Natural killer cell (primary cell): ENCODE data around the gene TMX1. TPM values are rescaled to one million over a fixed set of nuclear protein-coding genes. Genes with fewer than 3 reads are reported as not detected.

Experiments used
- ATAC-seq, 3 donors: fragments of 150-1000 bp in 2 of 3; fragments of 200-7000 bp in 1 of 3; cut with Tn5 transposase; 1 replicate in 1 of 3; 2 replicates in 2 of 3; pipeline ENCODE4 v1.10.0; 2021; ENCODE audit warnings: mild to moderate bottlenecking in 2 of 3, moderate library complexity in 2 of 3
- DNase-seq, 2 donors: peaks; one replicate each; pipeline versions ENCODE4 v3.0.0 to v3.0.0-alpha.2; 2013 to 2021; ENCODE audit warnings: mixed read lengths in 1 of 2
- H3K27ac ChIP-seq: one replicate; pipeline ENCODE4 v1.5.1; 2013; ENCODE audit warnings: mild to moderate bottlenecking, low read length
- H3K27me3 ChIP-seq: one replicate; pipeline ENCODE4 v1.6.1; 2013; ENCODE audit warnings: low read length; ENCODE audit not compliant: control insufficient read depth, insufficient read depth
- H3K36me3 ChIP-seq: one replicate; pipeline ENCODE4 v1.6.1; 2013; ENCODE audit warnings: low read length; ENCODE audit not compliant: control insufficient read depth, insufficient read depth
- H3K4me1 ChIP-seq: one replicate; pipeline ENCODE4 v1.6.1; 2013; ENCODE audit warnings: low read length; ENCODE audit not compliant: control insufficient read depth, insufficient read depth
- H3K4me3 ChIP-seq: one replicate; pipeline ENCODE4 v1.5.1; 2013; ENCODE audit warnings: low read length
- H3K9me3 ChIP-seq: one replicate; pipeline ENCODE4 v1.6.1; 2013; ENCODE audit warnings: low read length; ENCODE audit not compliant: control insufficient read depth, insufficient read depth
- H3K27ac Mint-ChIP-seq, 2 donors: one replicate each; pipeline ENCODE4 v1.8.0; 2022; ENCODE audit warnings: mild to moderate bottlenecking in 2 of 2, mixed read lengths in 2 of 2, moderate library complexity in 1 of 2
- H3K27me3 Mint-ChIP-seq, 2 donors: one replicate each; pipeline ENCODE4 v1.8.0; 2022; ENCODE audit warnings: low read depth in 2 of 2, mixed read lengths in 2 of 2
- H3K36me3 Mint-ChIP-seq: one replicate; pipeline ENCODE4 v1.8.0; 2022; ENCODE audit warnings: mixed read lengths
- H3K4me1 Mint-ChIP-seq, 2 donors: one replicate each; pipeline ENCODE4 v1.8.0; 2022; ENCODE audit warnings: mixed read lengths in 2 of 2
- H3K4me3 Mint-ChIP-seq: one replicate; pipeline ENCODE4 v1.8.0; 2022; ENCODE audit warnings: mild to moderate bottlenecking, moderate library complexity, mixed read lengths
- H3K9me3 Mint-ChIP-seq, 2 donors: one replicate each; pipeline ENCODE4 v1.8.0; 2022; ENCODE audit warnings: mixed read lengths in 2 of 2
- CTCF ChIP-seq: fragments of 200-600 bp; IDR thresholded peaks from one replicate; pipeline ENCODE4 v1.8.0; 2022; ENCODE audit warnings: antibody characterized with exemption
- WGBS: methylation state at CpG from one replicate; pipeline ENCODE4 v1.1.7; 2013; ENCODE audit warnings: missing lambda C conversion rate; ENCODE audit not compliant: insufficient coverage; 5-methylcytosine and 5-hydroxymethylcytosine counted together
- intact Hi-C: fragments of 100-400 bp; cut with micrococcal nuclease; formaldehyde crosslinking; loops from one replicate; pipeline ENCODE4 v1.14.2; 2022
- total RNA-seq, 4 donors: library from RNA; stranded (reverse); fragments of 120-200 nt in 1 of 4; gene quantifications; one replicate each; pipeline versions ENCODE4 v1.2.3 to v1.2.4, GENCODE V29; 2013 to 2022

The TMX1 gene
- total RNA-seq, 3 donors from 2014 or later (not counting 1 experiment from before 2014, with no cell fraction given) = 17.4 to 27.4 (median 25.8) TPM

DNA sequence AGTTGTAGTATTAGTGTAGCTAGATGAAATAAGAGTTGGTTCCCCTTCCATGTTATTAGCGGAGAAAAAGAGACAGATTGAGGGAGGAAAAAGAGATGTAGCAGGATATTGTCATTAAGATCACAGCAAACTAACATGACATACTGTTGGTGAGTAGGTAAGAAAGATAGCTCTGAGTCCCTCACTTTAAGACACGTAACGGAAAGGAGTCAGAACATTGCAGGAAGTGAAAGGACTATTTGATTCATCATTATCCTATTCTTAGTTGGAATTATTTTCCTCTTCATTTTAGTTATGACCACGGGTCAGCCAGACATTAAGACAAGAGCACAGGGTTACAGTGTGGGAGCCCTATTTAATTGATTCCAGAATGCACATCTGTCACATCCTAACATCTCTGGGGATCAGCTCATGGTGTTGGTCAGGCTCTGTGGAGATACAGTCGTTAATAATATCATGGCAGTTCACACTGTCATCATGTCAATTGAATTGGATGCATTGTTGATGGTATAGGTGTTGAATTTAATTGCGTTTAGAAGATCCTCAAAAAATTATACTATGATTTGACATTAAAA lies 55.0 kb downstream of the TMX1 start:
- intact Hi-C loops = no loop called here
- Mint-ChIP-seq H3K4me1 (no peaks in the 10 kb centered on the region), H3K9me3 (no peaks in the 10 kb centered on the region), H3K4me3 (no peak overlapping the region), H3K27me3 (peaks cover 6 to 7% of the 10 kb centered on the region in 2 donors), H3K27ac (no peak overlapping the region), H3K36me3 (no peaks in the 10 kb centered on the region)
- no peak overlapping the region for H3K4me3 ChIP-seq
- ATAC-seq = no peak
- H3K9me3 ChIP-seq = no peaks in the 10 kb centered on the region
- H3K4me1 ChIP-seq = no peaks in the 10 kb centered on the region
- no peak overlapping the region for H3K27ac ChIP-seq
- TF ChIP-seq CTCF = no peak
- 100% methylated on average over 1 of the region's 6 CpGs for WGBS
- no peaks in the 10 kb centered on the region for H3K36me3 ChIP-seq
- H3K27me3 ChIP-seq = no peaks in the 10 kb centered on the region
- no peak for DNase-seq

GRCh38 chr14:51295646-51296263 lies 55.7 kb downstream of the TMX1 start:
- no peak overlapping the region for H3K27ac ChIP-seq
- H3K9me3 ChIP-seq = no peaks in the 10 kb centered on the region
- ATAC-seq (no peak), DNase-seq (no peak)
- no peak overlapping the region for H3K27ac Mint-ChIP-seq
- no peak overlapping the region for H3K4me3 ChIP-seq
- H3K4me3 Mint-ChIP-seq = no peak overlapping the region
- no peaks in the 10 kb centered on the region for H3K36me3 Mint-ChIP-seq
- H3K9me3 Mint-ChIP-seq = no peaks in the 10 kb centered on the region
- WGBS = 89% methylated on average over 6 of the region's 6 CpGs
- H3K36me3 ChIP-seq = no peaks in the 10 kb centered on the region
- peaks cover 6 to 7% of the 10 kb centered on the region in 2 donors for H3K27me3 Mint-ChIP-seq
- no peaks in the 10 kb centered on the region for H3K4me1 ChIP-seq
- no peak for TF ChIP-seq CTCF
- intact Hi-C loops = no loop called here
- H3K27me3 ChIP-seq = no peaks in the 10 kb centered on the region
- no peaks in the 10 kb centered on the region for H3K4me1 Mint-ChIP-seq

DNA sequence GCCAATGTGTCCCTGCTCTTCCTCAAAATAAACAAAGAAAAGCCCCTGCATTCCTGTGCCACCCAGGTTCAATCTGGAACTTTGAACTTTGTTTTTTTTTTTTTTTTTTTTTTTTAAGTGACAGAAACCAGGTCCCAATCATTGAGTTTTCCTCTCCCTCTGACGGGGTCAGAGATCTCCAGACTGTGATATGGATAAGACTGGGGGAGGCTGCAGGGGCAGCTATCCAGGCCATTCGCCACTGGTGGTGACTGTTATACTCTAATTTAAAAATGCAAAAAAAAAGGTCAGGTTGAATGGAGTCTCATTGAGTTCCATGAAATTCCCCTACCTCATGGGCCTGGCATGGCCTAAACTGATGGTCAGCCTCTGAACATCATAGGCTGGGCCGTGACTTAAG lies 57.0 kb downstream of the TMX1 start:
- Histone ChIP-seq H3K27ac (no peak overlapping the region), H3K4me3 (no peak overlapping the region), H3K9me3 (no peaks in the 10 kb centered on the region), H3K27me3 (no peaks in the 10 kb centered on the region), H3K4me1 (no peaks in the 10 kb centered on the region), H3K36me3 (no peaks in the 10 kb centered on the region)
- intact Hi-C loops = no loop called here
- Mint-ChIP-seq H3K4me1 (no peaks in the 10 kb centered on the region), H3K36me3 (no peaks in the 10 kb centered on the region), H3K27me3 (peaks cover 7 to 10% of the 10 kb centered on the region in 2 donors), H3K9me3 (no peaks in the 10 kb centered on the region), H3K27ac (no peak overlapping the region), H3K4me3 (no peak overlapping the region)
- TF ChIP-seq CTCF = no peak
- 95% methylated on average over 2 of the region's 3 CpGs for WGBS
- DNase-seq (no peak), ATAC-seq (no peak)

DNA sequence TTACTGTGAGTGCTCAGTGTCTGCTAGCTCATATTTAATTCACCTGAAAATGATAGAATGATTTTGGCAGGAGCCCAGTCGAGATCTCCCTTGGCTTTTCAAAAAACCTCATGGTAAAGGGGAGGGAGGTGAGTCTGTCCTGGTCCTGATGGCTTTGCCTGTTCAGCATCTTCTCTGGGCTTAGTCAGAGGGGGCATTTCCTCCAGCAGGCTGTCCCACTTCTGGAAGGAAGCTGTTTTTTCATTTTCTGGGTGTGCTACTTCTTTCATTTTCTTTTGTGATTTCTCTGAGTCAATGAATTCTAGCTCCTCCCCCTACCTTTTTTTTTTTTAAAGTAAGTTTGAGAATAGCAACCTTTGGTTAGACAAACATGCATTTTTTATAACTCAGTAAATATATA lies 58.8 kb downstream of the TMX1 start:
- Mint-ChIP-seq H3K4me3 (no peak overlapping the region), H3K4me1 (no peaks in the 10 kb centered on the region), H3K27me3 (peaks cover 7% of the 10 kb centered on the region in 2 donors), H3K27ac (no peak overlapping the region), H3K9me3 (no peaks in the 10 kb centered on the region), H3K36me3 (no peaks in the 10 kb centered on the region)
- TF ChIP-seq CTCF = no peak
- H3K36me3 ChIP-seq = no peaks in the 10 kb centered on the region
- WGBS = 58% methylated on average over 1 of the region's 1 CpG
- no peak for ATAC-seq
- no peaks in the 10 kb centered on the region for H3K9me3 ChIP-seq
- intact Hi-C loops = no loop called here
- no peak for DNase-seq
- no peak overlapping the region for H3K4me3 ChIP-seq
- no peaks in the 10 kb centered on the region for H3K27me3 ChIP-seq
- no peaks in the 10 kb centered on the region for H3K4me1 ChIP-seq
- no peak overlapping the region for H3K27ac ChIP-seq
